Lower lobe of right lung (tissue), 2 donors: ENCODE results near the gene CNOT1. TPM values are rescaled to one million over a fixed set of nuclear protein-coding genes. Genes with fewer than 3 reads are reported as not detected.
"Not testable (repeated sequence)": the region's sequence is repeated elsewhere in the genome, so short reads cannot be mapped to it uniquely, and the experiment has no call there.

Source experiments
- ATAC-seq, 2 donors: fragments of 200-7000 bp; cut with Tn5 transposase; one replicate each; pipeline ENCODE4 v1.9.1; 2020 to 2022; ENCODE audit warnings: mild to moderate bottlenecking in 2 of 2, moderate library complexity in 2 of 2
- DNase-seq: peaks from one replicate; pipeline ENCODE4 v3.0.0-alpha.2; 2020
- H3K27ac ChIP-seq: fragments of 200-600 bp; one replicate; pipeline ENCODE4 v1.8.0; 2022
- H3K27me3 ChIP-seq: fragments of 200-600 bp; one replicate; pipeline ENCODE4 v1.8.0; 2022; ENCODE audit warnings: low read depth
- H3K36me3 ChIP-seq: fragments of 200-600 bp; one replicate; pipeline ENCODE4 v1.8.0; 2022; ENCODE audit warnings: mild to moderate bottlenecking
- H3K4me1 ChIP-seq: fragments of 200-600 bp; one replicate; pipeline ENCODE4 v1.8.0; 2022
- H3K4me3 ChIP-seq: fragments of 200-600 bp; one replicate; pipeline ENCODE4 v1.8.0; 2022; ENCODE audit warnings: mild to moderate bottlenecking
- H3K9me3 ChIP-seq: fragments of 200-600 bp; one replicate; pipeline ENCODE4 v1.8.0; 2022
- intact Hi-C: fragments of 100-400 bp; cut with DNase I; formaldehyde crosslinking; loops from one replicate; pipeline ENCODE4 v1.11.0; 2022
- total RNA-seq: library from RNA; stranded (reverse); fragmentation: NEBNext Ultra II Directional; extraction: Animal tissue kit (Norgen Biotek cat#: 25700); gene quantifications from one replicate; pipeline ENCODE4 v1.2.1, GENCODE V29; 2021
- TF ChIP-seq, protein P1 (sequence below): fragments of 200-600 bp; IDR thresholded peaks from one replicate; pipeline ENCODE4 v1.8.0; 2022; ENCODE audit warnings: antibody characterized with exemption, mild to moderate bottlenecking
- donor health status: DM: no; HTN: yes; CAD: no; lungs with severe emphysema.

The CNOT1 gene
- total RNA-seq, 1 donor from 2014 or later: 172 TPM

DNA sequence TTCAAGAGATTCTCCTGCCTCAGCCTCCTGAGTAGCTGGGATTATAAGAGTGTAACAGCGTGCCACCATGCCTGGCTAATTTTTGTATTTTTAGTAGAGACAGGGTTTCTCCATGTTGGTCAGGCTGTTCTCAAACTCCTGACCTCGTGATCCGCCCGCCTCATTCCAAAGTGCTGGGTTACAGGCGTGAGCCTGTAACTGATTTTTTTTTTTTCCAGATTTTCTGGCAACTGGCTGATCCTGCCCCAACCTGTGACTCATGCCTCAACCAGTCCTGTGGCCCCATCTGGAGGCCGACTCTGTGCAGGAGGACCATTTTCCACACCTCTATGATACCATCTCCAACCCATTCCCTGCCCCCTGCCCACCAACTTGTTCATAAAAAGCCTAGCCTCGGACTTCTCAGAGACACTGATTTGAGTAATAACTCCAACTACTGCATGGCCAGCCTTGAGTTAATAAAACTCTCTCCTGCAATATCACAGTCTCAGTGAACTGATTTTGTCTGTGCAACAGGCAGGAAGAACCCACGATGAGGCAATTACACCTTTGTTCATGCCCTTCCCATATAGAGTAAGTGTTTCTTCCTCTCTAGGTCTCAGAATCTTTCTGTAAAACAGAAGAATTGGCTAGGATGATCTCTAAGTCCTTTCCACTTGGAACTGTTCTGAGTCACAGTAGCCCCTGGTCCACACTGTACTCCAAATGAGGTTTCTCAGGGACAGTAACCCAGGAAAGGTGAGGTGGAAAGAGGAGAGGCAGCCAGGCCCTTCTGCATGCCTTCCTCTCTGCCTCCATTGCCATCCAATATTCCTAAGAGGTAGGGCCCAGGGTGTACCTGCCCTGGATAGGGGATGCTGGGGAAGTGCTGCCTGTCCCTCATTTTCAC, 8.8 kb upstream of the CNOT1 start:
- ATAC-seq (peak; percentile 65 to 72), DNase-seq (no peak)
- Histone ChIP-seq H3K4me3 (no peak overlapping the region), H3K27ac (no peak overlapping the region), H3K36me3 (no peaks in the 10 kb centered on the region), H3K27me3 (no peaks in the 10 kb centered on the region), H3K4me1 (no peaks in the 10 kb centered on the region), H3K9me3 (no peaks in the 10 kb centered on the region)
- intact Hi-C loops: no loop called here
- TF ChIP-seq, protein P1, sequence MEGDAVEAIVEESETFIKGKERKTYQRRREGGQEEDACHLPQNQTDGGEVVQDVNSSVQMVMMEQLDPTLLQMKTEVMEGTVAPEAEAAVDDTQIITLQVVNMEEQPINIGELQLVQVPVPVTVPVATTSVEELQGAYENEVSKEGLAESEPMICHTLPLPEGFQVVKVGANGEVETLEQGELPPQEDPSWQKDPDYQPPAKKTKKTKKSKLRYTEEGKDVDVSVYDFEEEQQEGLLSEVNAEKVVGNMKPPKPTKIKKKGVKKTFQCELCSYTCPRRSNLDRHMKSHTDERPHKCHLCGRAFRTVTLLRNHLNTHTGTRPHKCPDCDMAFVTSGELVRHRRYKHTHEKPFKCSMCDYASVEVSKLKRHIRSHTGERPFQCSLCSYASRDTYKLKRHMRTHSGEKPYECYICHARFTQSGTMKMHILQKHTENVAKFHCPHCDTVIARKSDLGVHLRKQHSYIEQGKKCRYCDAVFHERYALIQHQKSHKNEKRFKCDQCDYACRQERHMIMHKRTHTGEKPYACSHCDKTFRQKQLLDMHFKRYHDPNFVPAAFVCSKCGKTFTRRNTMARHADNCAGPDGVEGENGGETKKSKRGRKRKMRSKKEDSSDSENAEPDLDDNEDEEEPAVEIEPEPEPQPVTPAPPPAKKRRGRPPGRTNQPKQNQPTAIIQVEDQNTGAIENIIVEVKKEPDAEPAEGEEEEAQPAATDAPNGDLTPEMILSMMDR: no peak

- ATAC-seq, H3K27me3 ChIP-seq, H3K27ac ChIP-seq, intact Hi-C loops, H3K4me3 ChIP-seq, DNase-seq, H3K9me3 ChIP-seq, H3K36me3 ChIP-seq, H3K4me1 ChIP-seq: not testable (repeated sequence)
These were observed 7.4 kb upstream of the CNOT1 start for GRCh38 chr16:58637021-58637420.

DNA sequence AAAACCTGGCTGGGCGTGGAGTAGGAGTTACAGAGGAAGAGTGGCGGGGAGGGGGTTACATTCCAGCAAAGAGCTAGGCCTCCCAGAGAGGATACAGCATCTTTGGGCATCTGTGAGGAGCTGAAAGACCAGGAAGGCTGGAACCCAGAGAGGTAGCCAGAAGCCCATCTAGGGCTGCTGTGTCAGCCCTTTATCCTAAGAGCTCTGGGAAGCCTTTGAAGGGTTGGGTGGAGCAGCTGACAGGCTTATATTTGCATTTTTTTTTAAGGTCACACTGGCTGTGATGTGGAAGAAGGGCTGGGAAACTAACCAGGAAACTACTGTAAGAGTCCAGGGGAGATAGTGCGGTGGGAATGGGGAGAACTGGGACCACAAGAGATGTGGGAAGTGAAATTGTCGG, 6.8 kb upstream of the CNOT1 start:
- Histone ChIP-seq H3K4me1 (no peaks in the 10 kb centered on the region), H3K36me3 (no peaks in the 10 kb centered on the region), H3K27ac (no peak overlapping the region), H3K4me3 (no peak overlapping the region), H3K9me3 (no peaks in the 10 kb centered on the region), H3K27me3 (no peaks in the 10 kb centered on the region)
- ATAC-seq: no peak
- intact Hi-C loops: no loop called here
- DNase-seq: no peak
- TF ChIP-seq, protein P1: no peak

DNA sequence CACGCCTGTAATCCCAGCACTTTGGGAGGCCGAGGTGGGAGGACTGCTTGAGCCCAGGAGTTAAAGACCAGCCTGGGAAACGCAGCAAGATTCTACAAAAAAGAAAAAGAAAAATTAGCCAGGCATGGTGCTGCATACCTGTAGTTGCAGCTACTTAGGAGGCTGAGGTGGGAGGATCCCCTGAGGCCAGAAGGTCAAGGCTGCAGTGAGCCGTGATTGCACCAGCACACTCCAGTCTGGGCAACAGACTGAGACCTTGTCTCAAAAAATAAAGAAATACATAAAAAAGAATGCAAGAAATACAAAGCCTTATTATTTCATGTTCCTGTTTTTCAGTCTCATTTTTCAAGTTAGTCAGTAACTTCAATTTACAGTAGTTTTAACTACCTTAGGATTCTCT, 5.9 kb upstream of the CNOT1 start:
- Histone ChIP-seq H3K36me3 (no peaks in the 10 kb centered on the region), H3K4me1 (peaks cover 4% of the 10 kb centered on the region), H3K27me3 (no peaks in the 10 kb centered on the region), H3K9me3 (no peaks in the 10 kb centered on the region), H3K4me3 (no peak overlapping the region), H3K27ac (no peak overlapping the region)
- no peak for ATAC-seq
- intact Hi-C loops: no loop called here
- DNase-seq: no peak
- TF ChIP-seq, protein P1: no peak

DNA sequence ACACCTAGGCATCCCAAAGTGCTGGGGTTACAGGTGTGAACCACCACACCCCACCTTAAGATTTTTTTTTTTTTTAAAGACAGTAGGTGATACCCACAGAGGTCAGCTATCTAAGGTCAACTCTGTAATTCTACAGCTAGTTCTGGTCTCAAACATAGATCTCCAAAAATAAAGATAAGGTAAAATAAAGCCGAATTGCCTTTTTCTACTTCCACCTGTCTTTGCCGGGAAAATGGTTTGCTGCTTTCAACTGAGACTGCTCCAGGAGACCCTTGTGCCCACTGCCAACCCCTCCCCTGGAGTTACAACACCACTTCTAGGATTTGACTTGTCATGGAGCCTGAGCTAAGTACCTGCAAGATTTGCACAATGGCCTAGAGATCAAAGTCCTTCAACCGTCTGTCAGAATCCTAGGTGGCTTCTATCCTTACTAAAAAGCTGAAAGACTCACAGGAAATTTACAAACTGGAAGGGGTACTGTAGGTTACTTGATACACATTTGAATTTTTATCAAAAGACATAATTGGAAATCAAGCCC, 4.7 kb upstream of the CNOT1 start:
- peaks cover 4% of the 10 kb centered on the region for H3K4me1 ChIP-seq
- ATAC-seq (no peak), DNase-seq (no peak)
- TF ChIP-seq, protein P1: no peak
- H3K27me3 ChIP-seq: no peaks in the 10 kb centered on the region
- H3K27ac ChIP-seq: no peak overlapping the region
- intact Hi-C loops: no loop called here
- no peak overlapping the region for H3K4me3 ChIP-seq
- H3K9me3 ChIP-seq: no peaks in the 10 kb centered on the region
- no peaks in the 10 kb centered on the region for H3K36me3 ChIP-seq
